Measurements from ENCODE around the gene FUNDC2. TPM values are rescaled to one million over a fixed set of nuclear protein-coding genes. Genes with fewer than 3 reads are reported as not detected.

Gene FUNDC2
- total RNA-seq, 1 donor from 2014 or later = 50.8 TPM

DNA sequence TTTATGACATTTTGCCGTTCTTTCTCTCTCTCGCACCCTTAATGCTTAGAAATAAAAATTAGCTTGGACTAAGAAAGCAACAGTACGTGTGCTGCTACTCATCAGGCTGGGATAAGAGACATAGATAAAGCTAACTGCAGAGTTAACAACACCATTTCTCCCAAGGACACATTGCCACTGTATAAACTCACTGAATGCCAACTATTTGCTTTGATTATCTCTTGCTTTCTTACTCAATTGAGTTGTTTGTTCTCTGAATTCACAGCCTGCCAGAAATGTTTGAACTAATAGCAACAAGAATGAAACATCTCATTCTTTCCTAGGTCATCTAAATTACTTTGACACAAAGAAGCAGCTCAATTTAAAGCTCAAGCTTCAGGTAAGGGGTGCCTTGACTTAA is 38.7 kb upstream of the FUNDC2 start:
- no peak for TF ChIP-seq CTCF (IDR thresholded peaks at IDR 0.05; ENCODE audit: insufficient read depth, low read length, severe bottlenecking)
- Histone ChIP-seq H3K4me3 (ENCODE audit: low read depth, low read length) (no peak overlapping the region), H3K27me3 (ENCODE audit: control insufficient read depth, insufficient read depth, low read length) (no peaks in the 10 kb centered on the region), H3K36me3 (ENCODE audit: control insufficient read depth, insufficient read depth, low read length) (no peaks in the 10 kb centered on the region)
- FAIRE-seq = no peak
- DNase-seq (ENCODE audit: low read depth) = no peak

GRCh38 chrX:154988719-154989118 is 37.9 kb upstream of the FUNDC2 start:
- FAIRE-seq = no peak

DNA sequence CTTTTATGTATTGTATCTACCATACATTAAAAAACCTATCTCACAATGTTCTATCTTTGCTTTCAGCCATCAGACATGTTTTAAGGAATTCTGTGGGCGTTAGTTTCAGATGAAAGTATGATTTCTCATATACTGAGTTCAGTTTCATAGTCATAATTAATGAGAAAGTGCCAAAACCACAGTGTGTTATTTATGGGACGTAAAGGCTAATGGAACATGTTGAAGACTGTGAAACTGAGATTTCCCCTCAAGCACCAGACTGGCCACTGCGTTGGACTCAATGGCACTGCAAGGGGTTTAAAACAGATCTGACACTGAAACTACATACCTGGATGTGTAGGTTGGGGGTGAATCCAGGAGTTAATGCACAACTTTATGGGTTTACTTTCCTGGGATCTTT is 36.1 kb upstream of the FUNDC2 start:
- DNase-seq (ENCODE audit: low read depth) (no peak), FAIRE-seq (no peak)
- no peaks in the 10 kb centered on the region for H3K27me3 ChIP-seq (ENCODE audit: control insufficient read depth, insufficient read depth, low read length)
- no peak overlapping the region for H3K4me3 ChIP-seq (ENCODE audit: low read depth, low read length)
- no peak for TF ChIP-seq CTCF (IDR thresholded peaks at IDR 0.05; ENCODE audit: insufficient read depth, low read length, severe bottlenecking)
- H3K36me3 ChIP-seq (ENCODE audit: control insufficient read depth, insufficient read depth, low read length) = no peaks in the 10 kb centered on the region

More at GRCh38 chrX:154988719-154989118, 37.9 kb upstream of the FUNDC2 start:
- TF ChIP-seq CTCF (IDR thresholded peaks at IDR 0.05; ENCODE audit: insufficient read depth, low read length, severe bottlenecking) = no peak
- no peaks in the 10 kb centered on the region for H3K36me3 ChIP-seq (ENCODE audit: control insufficient read depth, insufficient read depth, low read length)
- DNase-seq (ENCODE audit: low read depth) = no peak
- H3K27me3 ChIP-seq (ENCODE audit: control insufficient read depth, insufficient read depth, low read length) = no peaks in the 10 kb centered on the region
- no peak overlapping the region for H3K4me3 ChIP-seq (ENCODE audit: low read depth, low read length)

- no peak for TF ChIP-seq CTCF (IDR thresholded peaks at IDR 0.05; ENCODE audit: insufficient read depth, low read length, severe bottlenecking)
- Histone ChIP-seq H3K36me3 (ENCODE audit: control insufficient read depth, insufficient read depth, low read length) (no peaks in the 10 kb centered on the region), H3K27me3 (ENCODE audit: control insufficient read depth, insufficient read depth, low read length) (no peaks in the 10 kb centered on the region), H3K4me3 (ENCODE audit: low read depth, low read length) (no peak overlapping the region)
- DNase-seq (ENCODE audit: low read depth) = no peak
- no peak for FAIRE-seq
These were observed 35.6 kb upstream of the FUNDC2 start for GRCh38 chrX:154991039-154991438.

GRCh38 chrX:154991476-154991875 is 35.2 kb upstream of the FUNDC2 start:
- Histone ChIP-seq H3K36me3 (ENCODE audit: control insufficient read depth, insufficient read depth, low read length) (no peaks in the 10 kb centered on the region), H3K27me3 (ENCODE audit: control insufficient read depth, insufficient read depth, low read length) (no peaks in the 10 kb centered on the region), H3K4me3 (ENCODE audit: low read depth, low read length) (no peak overlapping the region)
- DNase-seq (ENCODE audit: low read depth) (no peak), FAIRE-seq (no peak)
- TF ChIP-seq CTCF (IDR thresholded peaks at IDR 0.05; ENCODE audit: insufficient read depth, low read length, severe bottlenecking) = no peak

DNA sequence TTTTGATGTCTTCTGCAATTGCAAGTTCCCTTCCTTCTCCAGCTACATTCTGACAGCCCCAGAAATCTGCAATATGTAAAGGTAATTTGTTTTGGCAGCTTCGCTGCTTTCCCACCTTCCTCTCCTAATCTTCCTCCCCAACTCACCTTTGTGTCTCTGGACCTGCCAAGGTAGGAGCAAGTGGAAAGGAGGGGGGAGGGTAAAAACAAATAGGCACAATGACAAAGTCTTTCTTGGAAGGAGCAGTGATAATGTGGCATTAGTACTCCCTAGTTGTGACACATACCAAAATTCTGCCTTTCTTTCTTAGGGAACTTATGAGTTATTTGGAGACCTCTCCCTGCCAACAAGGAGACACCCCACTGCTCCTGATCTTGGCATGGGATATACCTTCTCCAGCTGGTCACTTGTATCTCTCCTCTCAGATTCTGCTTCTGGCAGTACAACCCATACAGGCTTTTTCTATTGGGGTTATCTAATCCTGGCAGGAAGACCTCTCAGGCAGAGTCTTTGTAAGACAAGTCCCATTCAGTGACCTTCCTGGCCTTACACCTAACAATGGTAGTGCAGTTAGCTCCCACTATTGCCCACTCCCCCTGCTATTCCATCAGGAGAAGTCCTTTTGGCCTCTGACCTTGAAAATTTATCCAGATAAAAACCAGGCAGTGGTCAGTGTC is 28.3 kb upstream of the FUNDC2 start:
- no peaks in the 10 kb centered on the region for H3K36me3 ChIP-seq (ENCODE audit: control insufficient read depth, insufficient read depth, low read length)
- TF ChIP-seq CTCF (IDR thresholded peaks at IDR 0.05; ENCODE audit: insufficient read depth, low read length, severe bottlenecking) = no peak
- H3K27me3 ChIP-seq (ENCODE audit: control insufficient read depth, insufficient read depth, low read length) = no peaks in the 10 kb centered on the region
- FAIRE-seq (no peak), DNase-seq (ENCODE audit: low read depth) (no peak)
- H3K4me3 ChIP-seq (ENCODE audit: low read depth, low read length) = no peak overlapping the region

Data from bronchial epithelial cell (primary cell).